DND-41 (cell line): Measurements from ENCODE around the gene MIPOL1.

Source experiments
- EZH2 ChIP-seq: IDR thresholded peaks from 3 replicates; pipeline ENCODE4 v1.6.1; 2012; ENCODE audit warnings: borderline replicate concordance, low read depth, mild to moderate bottlenecking, moderate library complexity, low read length, inconsistent platforms; ENCODE audit not compliant: severe bottlenecking
- TF ChIP-seq, protein P1 (sequence below): IDR thresholded peaks from 2 replicates; pipeline ENCODE4 v1.5.1; 2012; ENCODE audit warnings: borderline replicate concordance, low read length, moderate library complexity, mild to moderate bottlenecking; ENCODE audit not compliant: poor library complexity, severe bottlenecking; ENCODE audit errors: extremely low read depth

DNA sequence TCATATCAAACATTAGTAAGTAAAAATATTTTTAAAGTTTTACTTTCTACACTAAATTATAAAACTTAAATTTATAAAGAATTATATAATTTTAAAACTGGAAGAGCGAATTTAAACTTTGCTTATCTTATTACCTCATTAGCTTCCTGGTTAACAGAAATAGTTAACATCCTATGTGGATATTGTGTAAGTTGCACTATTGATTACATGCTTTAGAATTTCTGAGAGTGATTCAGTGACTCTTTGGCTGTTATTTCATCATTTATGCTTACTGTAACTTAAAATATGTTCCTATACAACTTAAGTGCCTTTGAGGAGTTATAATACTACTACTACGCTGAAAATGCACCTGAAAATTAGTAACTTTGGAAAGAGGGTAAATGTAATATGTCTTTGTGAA is 295.9 kb downstream of the MIPOL1 start:
- TF ChIP-seq, protein P1, sequence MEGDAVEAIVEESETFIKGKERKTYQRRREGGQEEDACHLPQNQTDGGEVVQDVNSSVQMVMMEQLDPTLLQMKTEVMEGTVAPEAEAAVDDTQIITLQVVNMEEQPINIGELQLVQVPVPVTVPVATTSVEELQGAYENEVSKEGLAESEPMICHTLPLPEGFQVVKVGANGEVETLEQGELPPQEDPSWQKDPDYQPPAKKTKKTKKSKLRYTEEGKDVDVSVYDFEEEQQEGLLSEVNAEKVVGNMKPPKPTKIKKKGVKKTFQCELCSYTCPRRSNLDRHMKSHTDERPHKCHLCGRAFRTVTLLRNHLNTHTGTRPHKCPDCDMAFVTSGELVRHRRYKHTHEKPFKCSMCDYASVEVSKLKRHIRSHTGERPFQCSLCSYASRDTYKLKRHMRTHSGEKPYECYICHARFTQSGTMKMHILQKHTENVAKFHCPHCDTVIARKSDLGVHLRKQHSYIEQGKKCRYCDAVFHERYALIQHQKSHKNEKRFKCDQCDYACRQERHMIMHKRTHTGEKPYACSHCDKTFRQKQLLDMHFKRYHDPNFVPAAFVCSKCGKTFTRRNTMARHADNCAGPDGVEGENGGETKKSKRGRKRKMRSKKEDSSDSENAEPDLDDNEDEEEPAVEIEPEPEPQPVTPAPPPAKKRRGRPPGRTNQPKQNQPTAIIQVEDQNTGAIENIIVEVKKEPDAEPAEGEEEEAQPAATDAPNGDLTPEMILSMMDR, result no peak
- TF ChIP-seq EZH2, result no peak
